OCI-LY1 (cell line): Measurements from ENCODE around the gene MCAM.

Experiments used
- H2AFZ ChIP-seq: fragments of 200-600 bp; sonication (generic), shearing (Covaris generic); 2 replicates; pipeline ENCODE4 v1.6.0; 2014; ENCODE audit warnings: antibody characterized with exemption, mild to moderate bottlenecking, low read length
- H3F3A ChIP-seq: fragments of 200-600 bp; sonication (generic), shearing (Covaris generic); 2 replicates; pipeline ENCODE4 v1.6.0; 2014; ENCODE audit warnings: mild to moderate bottlenecking, antibody characterized with exemption, low read length, moderate library complexity; ENCODE audit not compliant: insufficient read depth
- H3K27ac ChIP-seq: fragments of 200-600 bp; sonication (generic); 2 replicates; pipeline ENCODE4 v1.5.1; 2014; ENCODE audit warnings: low read length, mixed run types, mild to moderate bottlenecking, low read depth; ENCODE audit not compliant: poor library complexity, severe bottlenecking
- H3K27me3 ChIP-seq: fragments of 200-600 bp; sonication (generic); 2 replicates; pipeline ENCODE4 v1.6.0; 2014; ENCODE audit warnings: antibody characterized with exemption, mild to moderate bottlenecking, low read length, moderate library complexity; ENCODE audit not compliant: insufficient read depth
- H3K36me3 ChIP-seq: fragments of 200-600 bp; sonication (generic); 2 replicates; pipeline ENCODE4 v1.6.1; 2014; ENCODE audit warnings: mild to moderate bottlenecking, antibody characterized with exemption, low read length, moderate library complexity, mixed read lengths; ENCODE audit not compliant: insufficient read depth
- H3K4me1 ChIP-seq: fragments of 200-600 bp; sonication (generic); 2 replicates; pipeline ENCODE4 v1.5.1; 2014; ENCODE audit warnings: mild to moderate bottlenecking, low read length, moderate library complexity; ENCODE audit not compliant: insufficient read depth, severe bottlenecking
- H3K4me2 ChIP-seq: fragments of 200-600 bp; sonication (generic), shearing (Covaris generic); 2 replicates; pipeline ENCODE4 v1.6.1; 2014; ENCODE audit warnings: low read length
- H3K4me3 ChIP-seq: fragments of 200-600 bp; sonication (generic); 2 replicates; pipeline ENCODE4 v1.5.1; 2014; ENCODE audit warnings: low read length, low read depth, mild to moderate bottlenecking, mixed read lengths; ENCODE audit not compliant: poor library complexity, severe bottlenecking
- H3K79me2 ChIP-seq: fragments of 200-600 bp; shearing (Covaris generic); 2 replicates; pipeline ENCODE4 v1.6.1; 2016; ENCODE audit warnings: mixed run types, low read length, mixed read lengths; ENCODE audit not compliant: insufficient read depth
- H3K9ac ChIP-seq: fragments of 200-600 bp; sonication (generic), shearing (Covaris generic); 2 replicates; pipeline ENCODE4 v1.6.1; 2014; ENCODE audit warnings: mild to moderate bottlenecking, low read length, mixed read lengths
- H3K9me2 ChIP-seq: fragments of 200-600 bp; sonication (generic), shearing (Covaris generic); 2 replicates; pipeline ENCODE4 v1.6.1; 2014; ENCODE audit warnings: low read depth, mild to moderate bottlenecking, low read length, mixed read lengths
- H3K9me3 ChIP-seq: fragments of 200-600 bp; shearing (Covaris generic); 2 replicates; pipeline ENCODE4 v1.6.1; 2014; ENCODE audit warnings: low read length, mixed read lengths
- H4K20me1 ChIP-seq: fragments of 200-600 bp; sonication (generic), shearing (Covaris generic); 2 replicates; pipeline ENCODE4 v1.6.0; 2016; ENCODE audit warnings: mild to moderate bottlenecking, low read length; ENCODE audit not compliant: insufficient read depth
- CTCF ChIP-seq: fragments of 200-600 bp; sonication (generic), shearing (Covaris generic); IDR thresholded peaks from 2 replicates; pipeline ENCODE4 v1.5.1; 2017; ENCODE audit warnings: mild to moderate bottlenecking, antibody characterized with exemption, low read length, moderate library complexity, mixed read lengths
- EZH2 ChIP-seq: fragments of 200-600 bp; sonication (generic), shearing (Covaris generic); IDR thresholded peaks from 2 replicates; pipeline ENCODE4 v1.8.0; 2017; ENCODE audit warnings: borderline replicate concordance, mixed run types, mild to moderate bottlenecking, antibody characterized with exemption, low read length, moderate library complexity, mixed read lengths

The MCAM gene

GRCh38 chr11:119347242-119347641 is 30.3 kb upstream of the MCAM start:
- TF ChIP-seq CTCF, result no peak
- TF ChIP-seq EZH2, result no peak
- Histone ChIP-seq H3K27me3 (no peaks in the 10 kb centered on the region), H3K4me2 (no peak overlapping the region), H3F3A (no peaks in the 10 kb centered on the region), H4K20me1 (no peaks in the 10 kb centered on the region), H3K9me3 (no peaks in the 10 kb centered on the region), H3K27ac (no peak overlapping the region), H3K9me2 (no peaks in the 10 kb centered on the region), H3K4me3 (no peak overlapping the region), H3K9ac (no peak overlapping the region), H3K4me1 (no peaks in the 10 kb centered on the region), H2AFZ (no peak overlapping the region), H3K79me2 (no peaks in the 10 kb centered on the region), H3K36me3 (no peaks in the 10 kb centered on the region)

DNA sequence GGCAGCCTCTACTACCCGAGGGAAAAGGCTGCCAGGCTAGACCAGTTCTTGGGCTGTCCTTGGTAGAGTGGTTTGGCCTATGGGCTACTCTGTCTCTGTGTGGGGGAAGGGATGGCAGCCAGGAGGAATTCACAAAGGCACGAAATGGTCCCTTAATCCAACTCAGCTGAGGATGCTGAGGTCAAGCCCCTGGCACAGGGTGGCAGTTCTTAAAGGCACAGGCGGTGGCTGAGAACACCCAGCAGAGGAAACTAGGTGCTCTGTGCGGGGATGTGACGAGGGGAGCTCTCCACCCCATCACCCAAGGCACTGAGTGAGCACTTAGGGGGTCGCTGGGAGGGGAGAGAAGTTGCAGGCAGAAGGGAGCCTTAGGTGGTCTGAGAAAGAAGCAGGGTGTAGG is 29.7 kb upstream of the MCAM start, which contains the start of gene MFRP:
Gene MFRP (minus strand): TSS at position 101 of the 400 bp plus-strand sequence. CDS start 192 bp downstream, outside the sequence.
- TF ChIP-seq EZH2 (no peak), CTCF (no peak)
- H2AFZ ChIP-seq, result no peak within 1 kb of the TSS
- no peaks in the 10 kb centered on the region for H3K79me2 ChIP-seq
- H3K4me1 ChIP-seq, result no peaks in the 10 kb centered on the region
- H3K4me3 ChIP-seq, result no peak within 1 kb of the TSS
- no peaks in the 10 kb centered on the region for H3K36me3 ChIP-seq
- no peak within 1 kb of the TSS for H3K4me2 ChIP-seq
- H3K9me3 ChIP-seq, result no peaks in the 10 kb centered on the region
- H3K27ac ChIP-seq, result no peak within 1 kb of the TSS
- no peaks in the 10 kb centered on the region for H4K20me1 ChIP-seq
- no peaks in the 10 kb centered on the region for H3F3A ChIP-seq
- H3K9me2 ChIP-seq, result no peaks in the 10 kb centered on the region
- H3K27me3 ChIP-seq, result no peaks in the 10 kb centered on the region; the same call in 1 of the 2 replicates
- no peak within 1 kb of the TSS for H3K9ac ChIP-seq

GRCh38 chr11:119345685-119346084 is 28.8 kb upstream of the MCAM start:
- H3K27ac ChIP-seq, result no peak overlapping the region
- H3K27me3 ChIP-seq, result no peaks in the 10 kb centered on the region; the same call in 1 of the 2 replicates
- no peak overlapping the region for H2AFZ ChIP-seq
- H3F3A ChIP-seq, result no peaks in the 10 kb centered on the region
- no peaks in the 10 kb centered on the region for H4K20me1 ChIP-seq
- no peaks in the 10 kb centered on the region for H3K9me2 ChIP-seq
- TF ChIP-seq EZH2, result no peak
- TF ChIP-seq CTCF, result no peak
- H3K36me3 ChIP-seq, result no peaks in the 10 kb centered on the region
- H3K4me3 ChIP-seq, result no peak overlapping the region
- no peak overlapping the region for H3K4me2 ChIP-seq
- no peaks in the 10 kb centered on the region for H3K4me1 ChIP-seq
- no peaks in the 10 kb centered on the region for H3K79me2 ChIP-seq
- no peaks in the 10 kb centered on the region for H3K9me3 ChIP-seq
- no peak overlapping the region for H3K9ac ChIP-seq
